ENCODE measurements around the gene PRKAA2.
A peak's percentile ranks its signal among the peaks of the same experiment; 100 is the strongest.

DNA sequence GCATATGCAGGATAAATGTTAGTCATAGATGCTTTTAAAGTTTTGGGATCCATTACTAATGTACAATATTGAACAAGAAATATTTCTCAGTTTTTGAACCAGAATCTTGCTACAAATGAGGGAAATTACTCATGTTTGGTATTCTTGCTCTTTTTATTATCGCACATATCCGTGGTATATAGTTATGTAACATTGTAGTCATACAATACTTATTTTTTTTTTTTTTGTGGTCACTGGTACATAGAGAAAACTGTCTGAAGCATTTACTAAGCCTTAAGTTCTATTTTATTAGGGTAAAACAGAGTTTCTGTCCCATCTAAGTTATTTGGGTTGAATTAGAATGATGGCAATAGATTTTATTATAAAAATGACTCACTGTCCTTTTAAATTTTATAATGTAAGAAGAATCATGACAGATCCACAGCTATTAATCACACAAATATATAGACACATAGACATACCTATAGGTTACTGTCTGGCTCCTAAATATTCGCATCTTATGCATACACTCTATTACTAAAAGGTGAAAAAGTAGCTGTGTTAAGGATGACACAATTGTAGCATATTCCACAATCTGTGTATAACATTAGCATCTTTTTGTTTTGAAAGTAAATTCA lies 18.0 kb upstream of the PRKAA2 start:
- TF ChIP-seq POLR2A (IDR thresholded peaks at IDR 0.05; ENCODE audit: low read depth, low read length) (no peak), USF2 (IDR thresholded peaks at IDR 0.05; ENCODE audit: low read depth, low read length) (no peak), MAFK (IDR thresholded peaks at IDR 0.05; ENCODE audit: low read depth, low read length) (no peak), RAD21 (IDR thresholded peaks at IDR 0.05; ENCODE audit: low read length) (no peak), SMC3 (IDR thresholded peaks at IDR 0.05; ENCODE audit: low read depth, low read length) (no peak), BHLHE40 (IDR thresholded peaks at IDR 0.05; ENCODE audit: low read depth, low read length) (no peak), RFX5 (IDR thresholded peaks at IDR 0.05; ENCODE audit: low read depth, low read length) (no peak), ELK1 (IDR thresholded peaks at IDR 0.05; ENCODE audit: borderline replicate concordance, low read depth, low read length) (no peak), CEBPB (IDR thresholded peaks at IDR 0.05; ENCODE audit: low read depth, low read length) (0 out of 2 replicates have a peak, but pooled peaks have one; percentile 16), CHD1 (IDR thresholded peaks at IDR 0.05; ENCODE audit: low read depth, low read length) (no peak)
- TF ChIP-seq, protein P1, sequence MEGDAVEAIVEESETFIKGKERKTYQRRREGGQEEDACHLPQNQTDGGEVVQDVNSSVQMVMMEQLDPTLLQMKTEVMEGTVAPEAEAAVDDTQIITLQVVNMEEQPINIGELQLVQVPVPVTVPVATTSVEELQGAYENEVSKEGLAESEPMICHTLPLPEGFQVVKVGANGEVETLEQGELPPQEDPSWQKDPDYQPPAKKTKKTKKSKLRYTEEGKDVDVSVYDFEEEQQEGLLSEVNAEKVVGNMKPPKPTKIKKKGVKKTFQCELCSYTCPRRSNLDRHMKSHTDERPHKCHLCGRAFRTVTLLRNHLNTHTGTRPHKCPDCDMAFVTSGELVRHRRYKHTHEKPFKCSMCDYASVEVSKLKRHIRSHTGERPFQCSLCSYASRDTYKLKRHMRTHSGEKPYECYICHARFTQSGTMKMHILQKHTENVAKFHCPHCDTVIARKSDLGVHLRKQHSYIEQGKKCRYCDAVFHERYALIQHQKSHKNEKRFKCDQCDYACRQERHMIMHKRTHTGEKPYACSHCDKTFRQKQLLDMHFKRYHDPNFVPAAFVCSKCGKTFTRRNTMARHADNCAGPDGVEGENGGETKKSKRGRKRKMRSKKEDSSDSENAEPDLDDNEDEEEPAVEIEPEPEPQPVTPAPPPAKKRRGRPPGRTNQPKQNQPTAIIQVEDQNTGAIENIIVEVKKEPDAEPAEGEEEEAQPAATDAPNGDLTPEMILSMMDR (conservative IDR thresholded peaks at IDR 0.05; ENCODE audit: low read depth, low read length): no peak

Measured in IMR-90 (cell line).